ENCODE measurements around the gene GLIS1.

The GLIS1 gene

DNA sequence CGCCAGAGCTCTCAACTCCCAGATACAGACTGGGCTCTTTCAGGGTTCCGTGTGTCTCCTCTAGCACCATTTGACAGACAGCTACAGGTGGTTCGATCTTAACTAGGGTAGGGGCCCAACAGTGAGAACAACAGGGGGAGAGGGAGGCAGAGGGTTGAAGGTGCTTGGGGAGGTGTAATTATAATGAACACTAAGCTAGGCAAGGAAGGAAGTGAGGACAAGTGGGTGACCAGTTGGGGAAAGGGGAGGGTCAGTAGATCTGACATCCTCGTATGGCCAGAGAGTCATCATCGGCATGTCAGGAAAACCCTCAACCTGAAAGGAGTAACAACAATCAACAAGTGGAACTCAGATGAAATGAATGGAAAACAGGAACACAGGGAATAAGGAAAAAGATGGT is 22.8 kb downstream of the GLIS1 start:
- no peak for DNase-seq

DNA sequence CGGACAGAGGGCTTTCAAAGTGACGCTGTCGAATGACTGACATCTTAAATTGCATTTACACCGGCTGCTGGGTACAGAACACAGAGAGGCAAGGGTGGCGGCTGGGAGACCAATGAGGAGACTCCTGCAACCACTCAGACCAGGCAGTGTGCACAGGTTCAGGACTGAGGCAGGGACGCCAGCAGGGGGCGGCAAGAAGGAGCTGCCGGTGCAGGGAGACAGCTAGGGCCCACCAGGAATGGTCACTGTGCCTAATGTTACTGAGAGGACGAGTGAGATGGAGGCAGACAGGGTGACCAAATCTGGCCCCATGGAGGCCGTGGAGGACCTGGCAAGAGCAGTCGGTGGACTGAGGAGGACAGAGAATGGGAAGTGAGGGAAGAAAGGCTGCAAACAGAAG is 23.5 kb downstream of the GLIS1 start:
- no peak for DNase-seq

DNA sequence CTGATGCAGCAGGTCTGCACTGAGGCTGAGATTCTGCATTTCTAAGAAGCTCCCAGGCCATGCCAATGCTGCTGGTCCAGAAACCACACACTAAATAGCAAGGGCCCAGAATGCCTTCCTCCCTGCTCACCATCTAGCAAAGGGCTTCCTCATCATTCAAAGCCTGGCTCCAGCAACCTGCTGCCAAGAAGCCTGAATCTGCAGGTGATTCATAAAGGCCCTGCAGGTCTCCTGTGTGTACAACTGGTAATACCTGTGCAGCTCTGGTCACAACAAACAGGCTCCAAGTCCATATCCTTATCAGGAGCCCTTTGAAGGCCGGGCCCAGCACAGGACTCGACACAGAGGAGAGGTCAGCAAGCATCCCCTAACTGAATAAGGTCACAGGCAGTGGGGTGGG is 26.7 kb downstream of the GLIS1 start:
- DNase-seq, result no peak

DNA sequence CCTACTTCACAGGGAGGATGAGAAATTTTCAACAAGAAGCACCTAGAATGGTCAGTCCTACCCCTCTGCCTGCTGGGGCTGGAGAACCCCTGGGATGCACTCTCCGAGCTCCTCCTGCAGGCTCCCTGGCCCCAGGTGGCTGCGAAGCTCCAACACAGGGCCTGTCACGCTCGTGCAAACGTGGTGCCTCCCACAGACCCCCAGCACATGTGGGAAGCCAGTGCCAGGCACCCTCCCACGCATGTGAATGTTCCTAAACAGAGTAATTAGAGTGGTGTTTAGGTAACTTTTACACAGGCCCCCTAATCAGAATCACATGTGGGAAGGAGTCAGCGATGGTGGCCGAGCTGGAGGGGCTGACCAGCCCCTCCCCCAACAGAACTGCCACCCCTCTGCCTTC is 28.4 kb downstream of the GLIS1 start:
- DNase-seq, result no peak

DNA sequence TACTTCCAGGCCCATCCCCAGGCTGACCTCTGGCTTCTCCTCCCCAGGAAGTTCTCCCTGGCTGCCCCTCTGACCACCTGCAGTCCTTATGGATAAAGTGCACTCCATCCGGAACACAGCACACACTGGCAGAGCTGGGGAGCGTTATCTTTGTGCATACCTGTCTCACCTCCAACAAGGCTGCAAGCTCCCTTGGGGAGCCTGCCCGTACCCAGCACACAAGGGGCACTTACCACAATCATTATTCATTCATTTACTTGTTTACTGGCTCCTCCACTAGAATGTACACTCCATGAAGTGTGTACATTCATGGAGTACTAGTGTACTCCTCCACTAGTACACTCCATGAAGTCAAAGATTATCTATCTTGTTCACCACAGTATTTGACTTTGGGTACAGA is 30.3 kb downstream of the GLIS1 start:
- no peak for DNase-seq

DNA sequence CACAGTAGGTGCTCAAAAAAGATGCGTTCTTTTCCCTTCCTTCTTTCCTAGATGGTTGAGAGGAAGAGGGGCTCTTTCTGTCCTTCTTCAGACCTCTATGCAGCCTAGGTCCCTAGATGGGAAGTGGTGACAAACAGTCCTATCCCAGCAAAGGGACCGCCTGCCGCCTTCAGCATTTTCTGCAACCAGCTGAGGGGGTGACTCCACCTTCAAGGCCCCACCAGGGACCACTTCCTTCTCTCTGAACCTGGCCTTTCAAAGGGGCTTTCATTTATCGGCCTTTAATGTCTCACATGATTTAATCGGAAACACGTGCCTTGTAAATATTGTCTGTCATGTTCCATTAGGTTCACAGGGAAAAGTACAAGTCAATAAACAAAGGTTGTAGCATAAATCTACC is 32.6 kb downstream of the GLIS1 start:
- DNase-seq, result no peak

GRCh38 chr1:53705446-53706096 is 33.4 kb downstream of the GLIS1 start:
- DNase-seq, result no peak

- DNase-seq, result no peak
Measured at GRCh38 chr1:53704804-53705445, 34.0 kb downstream of the GLIS1 start.

- DNase-seq, result no peak
Measured at GRCh38 chr1:53704304-53704703, 34.7 kb downstream of the GLIS1 start.

DNA sequence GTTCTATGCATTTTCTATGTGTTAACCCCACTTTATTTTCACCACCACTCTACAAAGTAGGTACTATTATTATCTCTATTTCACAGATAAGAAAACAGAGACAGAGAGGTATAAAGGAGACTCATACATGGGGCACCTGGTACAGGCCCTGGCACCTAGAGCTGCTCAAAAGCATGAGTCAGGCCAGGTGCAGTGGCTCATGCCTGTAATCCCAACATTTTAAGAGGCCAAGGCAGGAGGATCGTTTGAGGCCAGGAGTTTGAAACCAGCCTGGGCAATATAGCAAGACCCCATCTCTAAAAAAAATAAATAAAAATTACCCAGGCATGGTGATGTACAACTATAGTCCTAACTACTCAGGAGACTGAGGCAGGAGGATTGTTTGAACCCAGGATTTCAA is 35.8 kb downstream of the GLIS1 start:
- no peak for DNase-seq

- DNase-seq, result no peak
Measured at GRCh38 chr1:53702341-53702740, 36.6 kb downstream of the GLIS1 start.

DNA sequence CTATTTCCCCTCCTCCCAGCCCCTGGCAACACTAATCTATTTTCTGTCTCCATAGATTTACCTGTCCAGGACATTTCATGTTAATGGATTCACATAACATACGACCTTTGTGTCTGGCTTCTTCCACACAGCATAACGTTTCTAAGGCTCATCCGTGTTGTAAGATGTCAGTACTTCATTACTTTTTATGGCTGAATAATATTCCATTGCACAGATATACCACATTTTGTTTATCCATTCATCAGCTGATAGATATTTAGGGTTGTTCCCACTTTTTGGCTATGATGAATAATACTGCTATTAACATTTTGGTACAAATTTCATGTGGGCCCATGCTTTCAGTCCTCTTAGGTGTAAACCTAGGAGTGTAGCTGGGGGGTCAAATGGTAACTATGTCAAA is 38.2 kb downstream of the GLIS1 start:
- DNase-seq, result no peak

DNA sequence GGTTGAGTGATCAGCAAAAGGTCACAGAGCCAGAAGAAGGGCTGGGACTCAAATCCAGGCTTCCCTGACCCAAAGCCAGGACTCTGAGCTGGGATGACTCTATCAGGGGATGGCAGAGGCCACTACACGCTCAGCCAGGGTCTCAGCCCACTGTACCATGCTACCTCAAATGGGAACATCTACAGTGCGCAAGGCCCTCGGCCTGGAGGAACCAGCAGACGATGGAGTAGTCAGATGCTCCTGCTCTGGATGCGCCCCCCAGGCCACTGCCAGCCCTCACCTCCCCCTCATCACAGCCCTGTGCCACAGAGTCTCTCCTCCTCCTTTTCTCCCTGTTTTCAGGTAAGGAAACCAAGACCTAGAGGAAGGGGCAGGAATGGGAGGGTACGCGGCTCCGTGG is 39.0 kb downstream of the GLIS1 start:
- no peak for DNase-seq

DNA sequence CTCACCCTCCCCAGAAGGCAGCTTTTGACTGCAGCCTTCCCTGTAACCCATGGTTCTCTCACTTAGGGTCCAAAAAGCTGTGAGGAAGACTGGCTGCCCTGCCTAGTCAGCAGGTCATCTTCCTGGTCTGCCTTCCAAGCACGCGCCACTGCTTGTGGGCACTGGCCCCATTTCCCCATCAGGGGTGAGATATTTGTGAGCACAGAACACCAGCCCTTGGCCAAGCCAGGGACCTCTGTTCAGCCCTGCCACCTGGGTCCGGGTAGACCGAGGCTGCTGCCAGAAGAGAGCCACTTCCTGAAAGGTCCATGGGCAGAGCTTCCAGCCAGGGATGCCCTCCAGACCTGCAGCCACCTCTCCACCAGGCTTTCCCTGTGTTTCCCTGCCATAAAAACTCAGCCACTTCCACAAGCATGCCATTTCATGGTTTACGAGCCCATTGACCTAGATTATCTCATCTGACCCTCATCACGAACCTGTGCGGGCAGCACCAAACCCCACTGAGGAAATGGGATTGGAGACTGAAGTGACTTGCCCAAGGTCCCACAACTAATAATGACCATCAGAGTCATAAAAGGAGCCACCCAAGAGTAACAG is 40.5 kb downstream of the GLIS1 start:
- DNase-seq, result no peak

DNA sequence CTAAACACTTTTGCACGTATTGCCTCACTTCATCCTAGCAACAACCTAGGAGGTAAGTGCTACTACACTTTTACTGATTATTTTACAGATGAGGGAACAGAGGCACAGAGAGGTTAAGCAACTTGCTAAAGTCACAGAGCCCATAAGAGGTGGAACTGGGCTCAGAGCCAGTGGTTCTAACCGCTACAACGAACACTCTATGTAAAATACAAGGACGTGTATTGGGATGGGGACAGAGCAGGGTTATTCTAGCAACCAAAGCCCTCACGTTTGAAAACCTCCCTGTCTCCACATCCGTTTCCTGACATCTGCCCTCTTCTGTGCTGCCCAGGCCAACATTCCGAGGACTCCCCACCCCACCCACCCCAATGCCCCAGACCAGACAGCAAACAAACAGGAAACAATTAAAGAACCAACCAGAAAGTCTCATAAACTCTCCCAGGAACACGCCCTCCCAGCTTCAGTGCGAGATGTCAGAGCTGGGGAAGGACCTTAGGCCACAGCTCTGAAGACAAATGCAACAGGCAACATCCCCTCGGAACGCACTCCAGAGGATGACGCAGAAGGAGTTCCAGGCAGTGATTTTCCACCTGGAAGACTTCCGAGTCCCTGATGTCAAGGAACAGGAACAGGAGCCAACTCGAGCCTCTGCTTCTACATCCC is 41.1 kb downstream of the GLIS1 start:
- DNase-seq, result no peak

DNA sequence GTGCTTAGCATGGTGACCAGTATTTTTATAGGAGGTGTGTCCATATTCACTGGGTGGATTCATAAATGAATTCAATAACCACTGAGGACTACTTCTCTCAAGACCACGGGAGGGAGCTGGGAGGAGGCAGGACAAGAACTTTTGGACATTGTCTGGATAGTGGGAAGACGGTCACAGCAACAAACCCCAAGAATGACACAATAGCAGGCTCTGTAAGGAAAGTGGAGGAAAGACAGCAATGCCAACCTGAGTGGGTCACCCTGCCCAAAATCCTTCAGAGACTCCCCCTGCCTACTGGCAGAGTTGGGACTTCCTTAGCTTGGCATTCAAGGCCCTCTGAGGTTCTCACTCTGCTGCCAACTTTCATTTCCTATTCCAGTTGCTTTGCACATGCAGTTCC is 42.0 kb downstream of the GLIS1 start:
- no peak for DNase-seq

DNA sequence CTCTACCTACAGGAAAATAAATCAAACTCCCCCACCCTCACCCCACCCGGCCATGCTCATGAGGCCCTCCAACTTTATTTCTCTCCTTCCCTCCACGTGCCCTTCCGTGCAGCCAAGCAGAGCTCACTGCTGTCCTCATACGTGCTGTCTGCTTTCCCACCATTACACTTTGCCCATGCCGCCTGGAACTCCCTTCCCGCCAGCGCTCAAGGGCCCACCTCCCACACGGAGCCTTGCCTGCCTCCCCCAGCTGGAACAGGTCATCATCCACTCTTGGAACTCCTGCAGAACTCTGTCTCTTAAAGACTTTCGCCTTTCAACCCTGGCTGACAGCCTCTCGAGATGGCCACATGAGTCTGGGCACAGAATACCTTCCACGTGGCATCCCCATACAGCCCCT is 42.4 kb downstream of the GLIS1 start:
- no peak for DNase-seq

DNA sequence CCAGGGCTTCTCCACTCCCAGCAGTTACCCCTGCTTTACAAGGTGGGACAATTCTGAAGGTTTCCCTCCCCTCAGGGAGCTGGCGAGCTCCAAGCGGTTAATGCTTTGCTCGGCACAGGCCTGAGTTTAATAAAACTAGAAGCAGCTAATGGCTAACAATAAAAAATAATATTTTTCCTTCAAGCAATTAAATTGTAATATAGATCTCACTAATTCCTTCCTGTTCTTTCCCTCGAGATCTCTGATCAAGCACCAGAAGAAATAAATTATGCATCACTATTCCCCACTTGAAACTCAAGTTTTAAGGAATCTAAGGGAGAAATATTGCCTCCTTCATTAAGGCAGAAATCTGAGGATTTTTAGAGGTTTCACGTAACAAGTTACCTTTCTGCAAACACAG is 42.9 kb downstream of the GLIS1 start:
- DNase-seq, result no peak

GRCh38 chr1:53695116-53695515 is 43.8 kb downstream of the GLIS1 start:
- DNase-seq, result no peak

- DNase-seq, result no peak
Measured at GRCh38 chr1:53694718-53695091, 44.3 kb downstream of the GLIS1 start.

GRCh38 chr1:53693773-53694717 is 44.9 kb downstream of the GLIS1 start:
- DNase-seq, result no peak

- no peak for DNase-seq
Measured at GRCh38 chr1:53693339-53693738, 45.6 kb downstream of the GLIS1 start.

DNA sequence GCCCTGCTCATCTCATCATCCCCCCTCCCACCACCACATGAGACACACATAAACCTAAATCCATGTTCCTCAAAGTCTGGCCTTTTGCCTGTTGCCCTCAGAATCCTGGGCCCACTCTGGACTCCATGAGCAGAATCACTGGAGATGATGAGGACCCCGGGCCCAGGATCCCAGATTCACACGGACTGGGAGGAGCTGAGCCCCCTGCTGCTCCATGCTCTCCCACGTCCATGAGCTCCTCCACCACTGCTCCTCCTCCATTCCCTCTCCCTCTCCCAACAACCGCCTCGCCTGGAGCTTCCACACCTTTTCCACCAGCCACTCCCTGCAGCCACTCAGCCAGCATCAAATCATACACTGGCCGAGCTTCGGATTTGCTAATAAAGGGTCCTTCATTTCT is 47.6 kb downstream of the GLIS1 start:
- DNase-seq, result no peak

Data from stimulated activated CD4-positive, alpha-beta T cell treated with anti-CD3 and anti-CD28 coated beads, Interleukin-4, amount 100 ng/mL, for 4 hours (primary cell).